ENCODE data around the gene PROSER3. TPM values are rescaled to one million over a fixed set of nuclear protein-coding genes. Genes with fewer than 3 reads are reported as not detected.

PROSER3 gene
- 51.1 TPM for total RNA-seq

GRCh38 chr19:35757749-35758608 lies at the start of gene PROSER3:
PROSER3 (plus strand) TSS chr19:35758176; CDS start chr19:35758216, 40 bp downstream.
- DNase-seq (ENCODE audit: low spot score): peak; percentile 99

DNA sequence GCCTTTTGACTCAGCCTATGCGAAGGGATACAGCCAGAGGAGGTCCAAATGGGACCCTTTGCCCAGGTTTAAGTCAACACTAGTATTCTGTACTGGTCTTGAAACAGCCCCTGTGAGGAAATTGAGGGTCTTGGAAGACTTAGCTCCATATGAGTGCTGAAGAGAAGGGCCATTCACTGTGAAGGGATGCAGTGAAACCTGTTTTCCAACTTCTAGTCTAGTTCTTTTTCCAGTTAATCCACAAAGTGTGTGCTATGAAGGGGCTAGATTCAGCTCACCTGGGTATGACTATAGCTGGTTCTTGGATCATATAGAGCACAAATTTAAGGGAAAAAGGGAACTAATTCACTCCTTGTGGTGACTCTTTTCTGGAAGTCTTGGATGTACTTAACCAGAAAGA lies 49.6 kb upstream of the PROSER3 start:
- DNase-seq (ENCODE audit: low spot score): no peak

DNA sequence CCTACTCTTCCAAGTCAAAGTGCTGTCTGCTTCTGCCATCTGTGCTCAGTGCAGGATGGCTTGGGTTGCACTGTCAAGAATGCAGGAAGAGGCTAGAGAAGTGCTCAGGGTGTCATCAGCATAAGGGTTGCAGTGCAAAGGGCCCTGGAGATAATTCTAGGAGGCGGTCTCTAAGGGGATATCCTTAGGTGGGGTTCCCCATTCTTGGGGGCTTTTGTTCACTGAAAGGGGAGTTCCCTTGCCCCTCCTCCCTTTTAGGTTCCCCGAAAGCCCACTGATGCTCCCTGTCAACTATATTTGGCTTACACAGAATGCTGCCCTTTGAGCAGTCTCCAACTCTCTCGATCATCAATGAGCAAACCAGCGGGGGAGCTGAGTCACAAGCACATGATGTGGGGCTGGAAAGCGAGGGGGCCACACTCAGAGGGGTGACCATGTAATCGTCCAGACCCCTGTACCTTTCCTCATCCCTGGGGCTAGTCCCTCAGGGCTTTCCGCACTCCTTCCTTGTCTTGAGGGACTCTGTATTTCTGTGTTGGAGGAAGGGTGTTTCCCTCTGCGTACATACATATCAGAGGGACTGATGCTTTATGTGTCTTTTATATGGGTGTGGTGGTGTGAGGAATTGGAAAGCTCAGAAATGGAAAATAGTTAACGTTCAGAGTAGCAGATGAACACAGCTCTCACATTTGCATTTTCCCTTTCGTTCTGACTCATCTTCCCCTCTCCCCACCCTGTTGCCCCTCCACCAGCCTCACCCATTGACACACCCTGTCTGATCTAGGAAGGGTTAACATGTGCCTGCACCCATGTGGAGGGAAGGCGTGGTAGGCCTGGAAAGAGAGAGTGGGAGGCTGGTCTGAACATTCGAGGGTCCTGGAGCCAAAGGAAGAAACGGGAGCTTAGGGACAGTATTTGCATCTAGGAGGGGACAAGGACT lies 46.9 kb upstream of the PROSER3 start:
- no peak for DNase-seq (ENCODE audit: low spot score)

DNA sequence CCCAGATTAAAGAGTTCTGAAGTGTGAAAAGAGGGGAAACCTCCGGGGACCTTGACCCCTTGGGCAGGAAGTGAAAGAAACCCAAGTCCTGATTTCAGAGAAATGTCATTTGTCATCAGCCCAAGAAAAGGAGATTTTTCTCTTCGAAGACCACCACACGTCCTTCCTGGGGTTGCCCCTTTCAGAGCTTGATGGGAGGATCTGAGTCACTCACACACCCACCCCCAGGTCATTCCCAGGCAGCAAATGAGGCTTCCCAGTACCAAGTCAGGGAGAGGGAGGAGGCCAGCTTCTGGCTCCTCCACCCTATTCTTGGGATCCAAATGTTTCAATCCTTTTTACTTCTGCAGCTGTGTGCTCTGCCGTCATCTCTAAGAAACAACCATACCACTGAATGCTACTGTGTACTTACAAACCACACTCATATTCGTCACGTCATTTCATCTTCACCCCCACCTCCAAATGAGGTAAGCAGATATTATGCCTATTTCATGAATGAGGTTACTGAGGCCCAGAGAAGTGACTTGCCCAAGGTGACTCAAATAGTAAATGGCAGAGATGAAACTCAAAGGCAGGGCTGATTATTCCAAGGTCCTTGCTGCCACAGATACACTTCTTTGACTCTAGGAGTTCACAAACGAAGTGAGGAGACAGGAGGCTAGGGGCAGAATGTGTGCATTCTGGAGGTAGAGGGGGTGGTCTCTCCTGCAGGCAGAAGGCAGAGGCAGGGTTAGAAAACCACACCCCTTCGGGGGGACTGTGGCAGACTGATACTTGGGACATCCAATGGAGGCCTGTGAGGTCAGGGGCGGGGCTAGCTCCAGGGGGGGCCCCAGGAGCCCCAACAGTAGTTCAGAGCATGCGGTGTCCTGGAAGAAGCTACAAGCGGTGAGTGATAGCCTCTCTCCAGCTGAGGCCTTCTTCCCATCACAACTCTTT lies 45.1 kb upstream of the PROSER3 start:
- DNase-seq (ENCODE audit: low spot score): no peak

DNA sequence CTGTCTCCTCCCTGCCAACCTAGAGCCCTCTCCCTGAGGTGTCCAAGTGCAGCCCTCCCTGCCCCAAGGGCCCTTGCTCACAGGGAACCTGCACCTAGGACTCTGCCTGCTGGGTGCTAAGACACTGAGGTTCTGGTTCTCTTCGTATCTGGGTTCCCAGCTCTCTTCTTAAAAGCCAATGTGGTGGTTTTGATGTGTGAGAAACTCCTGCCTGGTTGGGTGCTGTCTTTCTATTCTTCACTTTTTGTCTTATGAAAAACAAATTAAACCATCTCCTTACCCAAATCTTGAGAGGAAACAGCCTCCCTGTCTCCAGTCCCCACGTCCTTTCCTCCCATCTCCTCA lies 44.5 kb upstream of the PROSER3 start:
- DNase-seq (ENCODE audit: low spot score): no peak

- DNase-seq (ENCODE audit: low spot score): no peak
Measured at GRCh38 chr19:35713904-35714495, 44.0 kb upstream of the PROSER3 start.

- no peak for DNase-seq (ENCODE audit: low spot score)
Measured at GRCh38 chr19:35714601-35715354, 43.2 kb upstream of the PROSER3 start.

GRCh38 chr19:35715355-35715809 lies 42.6 kb upstream of the PROSER3 start:
- no peak for DNase-seq (ENCODE audit: low spot score)

- DNase-seq (ENCODE audit: low spot score): no peak
Measured at GRCh38 chr19:35715981-35716800, 41.8 kb upstream of the PROSER3 start.

GRCh38 chr19:35716801-35717664 lies 40.9 kb upstream of the PROSER3 start:
- peak; percentile 96 for DNase-seq (ENCODE audit: low spot score)

- no peak for DNase-seq (ENCODE audit: low spot score)
Measured at GRCh38 chr19:35717665-35718344, 40.2 kb upstream of the PROSER3 start, which contains the start of gene KMT2B. KMT2B (plus strand) TSS chr19:35718003; CDS start chr19:35718019, 16 bp downstream.

DNA sequence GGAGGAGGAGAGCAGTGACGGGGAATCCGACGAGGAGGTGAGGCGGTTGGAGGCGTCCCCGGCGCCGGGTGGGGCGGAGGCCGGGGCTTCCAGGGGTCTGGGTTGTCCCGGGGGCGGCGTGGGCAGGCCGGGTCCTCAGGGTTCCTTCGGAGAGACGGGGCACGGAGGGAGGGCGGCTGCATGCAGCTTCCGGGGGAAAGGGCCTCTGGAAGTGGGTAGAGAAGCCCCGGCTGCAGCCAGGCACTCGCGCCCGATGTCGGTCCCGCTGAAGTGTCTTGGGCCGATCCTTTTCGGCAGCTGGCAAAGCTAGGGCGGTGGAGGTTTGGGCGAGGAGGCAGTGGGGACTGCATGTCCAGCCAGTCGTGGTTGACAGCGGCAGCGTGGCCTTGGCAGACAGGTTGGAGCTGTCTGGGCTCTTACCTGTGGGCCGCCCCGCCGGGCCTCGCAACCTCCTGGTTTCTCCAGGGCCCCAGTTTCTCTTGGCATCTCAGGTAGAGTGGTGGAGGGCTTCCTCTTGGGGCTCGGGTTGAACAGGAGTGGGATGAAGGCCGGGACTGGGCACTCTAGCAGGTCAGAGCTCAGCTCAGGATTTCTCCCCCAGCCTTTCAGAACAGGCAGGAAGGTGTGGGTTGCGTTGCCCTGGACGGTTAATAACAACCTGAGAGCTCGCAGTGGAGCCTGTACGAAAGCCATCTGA lies 39.5 kb upstream of the PROSER3 start:
- no peak for DNase-seq (ENCODE audit: low spot score)

GRCh38 chr19:35719402-35720162 lies 38.4 kb upstream of the PROSER3 start:
- no peak for DNase-seq (ENCODE audit: low spot score)

DNA sequence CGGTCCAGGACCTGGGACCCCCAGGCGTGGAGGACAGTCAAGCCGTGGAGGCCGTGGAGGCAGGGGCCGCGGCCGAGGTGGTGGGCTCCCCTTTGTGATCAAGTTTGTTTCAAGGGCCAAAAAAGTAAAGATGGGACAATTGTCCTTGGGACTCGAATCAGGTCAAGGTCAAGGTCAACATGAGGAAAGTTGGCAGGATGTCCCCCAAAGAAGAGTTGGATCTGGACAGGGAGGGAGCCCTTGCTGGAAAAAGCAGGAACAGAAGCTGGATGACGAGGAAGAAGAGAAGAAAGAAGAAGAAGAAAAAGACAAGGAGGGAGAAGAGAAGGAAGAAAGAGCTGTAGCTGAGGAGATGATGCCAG lies 37.8 kb upstream of the PROSER3 start:
- no peak for DNase-seq (ENCODE audit: low spot score)

GRCh38 chr19:35720648-35721047 lies 37.3 kb upstream of the PROSER3 start:
- no peak for DNase-seq (ENCODE audit: low spot score)

DNA sequence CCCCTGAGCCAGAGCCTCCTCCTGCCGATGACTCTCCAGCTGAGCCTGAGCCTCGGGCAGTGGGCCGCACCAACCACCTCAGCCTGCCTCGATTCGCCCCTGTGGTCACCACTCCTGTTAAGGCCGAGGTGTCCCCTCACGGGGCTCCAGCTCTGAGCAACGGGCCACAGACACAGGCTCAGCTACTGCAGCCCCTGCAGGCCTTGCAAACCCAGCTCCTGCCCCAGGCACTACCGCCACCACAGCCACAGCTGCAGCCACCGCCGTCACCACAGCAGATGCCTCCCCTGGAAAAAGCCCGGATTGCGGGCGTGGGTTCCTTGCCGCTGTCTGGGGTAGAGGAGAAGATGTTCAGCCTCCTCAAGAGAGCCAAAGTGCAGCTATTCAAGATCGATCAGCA lies 36.6 kb upstream of the PROSER3 start:
- DNase-seq (ENCODE audit: low spot score): no peak
